Stimulated activated CD8-positive, alpha-beta memory T cell treated with anti-CD3 and anti-CD28 coated beads, Interleukin-4, amount 100 ng/mL, for 24 hours (primary cell): Measurements from ENCODE around the gene CACNG4.

ENCODE experiments used
- DNase-seq: peaks from one replicate; pipeline ENCODE4 v3.0.0-alpha.2; 2020; ENCODE audit warnings: low read depth

The CACNG4 gene

GRCh38 chr17:66963909-66964771 lies at the start of gene CACNG4:
CACNG4 (plus strand) TSS chr17:66964707; CDS start chr17:66964912, 205 bp downstream.
- no peak for DNase-seq

- no peak for DNase-seq
These were observed 49.3 kb upstream of the CACNG4 start for GRCh38 chr17:66915204-66915611.

- no peak for DNase-seq
These were observed 48.7 kb upstream of the CACNG4 start for GRCh38 chr17:66915792-66916191.

- DNase-seq: no peak
These were observed 47.6 kb upstream of the CACNG4 start for GRCh38 chr17:66916946-66917345.

- no peak for DNase-seq
These were observed 45.6 kb upstream of the CACNG4 start for GRCh38 chr17:66918896-66919295.

- DNase-seq: no peak
These were observed 44.1 kb upstream of the CACNG4 start for GRCh38 chr17:66920435-66920834.

- DNase-seq: no peak
These were observed 43.6 kb upstream of the CACNG4 start for GRCh38 chr17:66920950-66921349.

GRCh38 chr17:66923886-66924285 lies 40.6 kb upstream of the CACNG4 start:
- DNase-seq: no peak

- no peak for DNase-seq
These were observed 38.6 kb upstream of the CACNG4 start for GRCh38 chr17:66925811-66926500.

GRCh38 chr17:66928949-66929348 lies 35.6 kb upstream of the CACNG4 start:
- DNase-seq: no peak

GRCh38 chr17:66929591-66929990 lies 34.9 kb upstream of the CACNG4 start:
- no peak for DNase-seq

GRCh38 chr17:66930933-66931332 lies 33.6 kb upstream of the CACNG4 start:
- DNase-seq: no peak

- no peak for DNase-seq
These were observed 32.2 kb upstream of the CACNG4 start for GRCh38 chr17:66932311-66932710.

- no peak for DNase-seq
These were observed 30.5 kb upstream of the CACNG4 start for GRCh38 chr17:66934040-66934439.

- DNase-seq: no peak
These were observed 28.8 kb upstream of the CACNG4 start for GRCh38 chr17:66935717-66936116.

GRCh38 chr17:66938656-66939055 lies 25.9 kb upstream of the CACNG4 start:
- no peak for DNase-seq

GRCh38 chr17:66939461-66940114 lies 24.9 kb upstream of the CACNG4 start:
- no peak for DNase-seq

GRCh38 chr17:66941249-66941648 lies 23.3 kb upstream of the CACNG4 start:
- no peak for DNase-seq

GRCh38 chr17:66941773-66942450 lies 22.6 kb upstream of the CACNG4 start:
- DNase-seq: no peak

- no peak for DNase-seq
These were observed 21.8 kb upstream of the CACNG4 start for GRCh38 chr17:66942451-66943264.

GRCh38 chr17:66943484-66943883 lies 21.0 kb upstream of the CACNG4 start:
- no peak for DNase-seq
